HCT116 (cell line): ENCODE data around the gene ZNF532. TPM values are rescaled to one million over a fixed set of nuclear protein-coding genes. Genes with fewer than 3 reads are reported as not detected.

Experiments
- ATAC-seq: fragments of 200-7000 bp; cut with Tn5 transposase; 2 replicates; pipeline ENCODE4 v1.9.1; 2020; ENCODE audit warnings: mild to moderate bottlenecking, moderate library complexity
- BruUV-seq: library from RNA; stranded (reverse); fragments of 400-500 nt; replicated peaks from 2 replicates; lab custom pipeline; 2021; lab: Mats Ljungman, UMichigan
- CTCF ChIA-PET: fragments of 300-600 bp; sonication (Branson Sonifier 250); formaldehyde crosslinking; loops from one replicate; lab custom pipeline; 2021; ENCODE audit warnings: antibody characterized with exemption; lab: Charles Lee
- POLR2A ChIA-PET: fragments of 300-600, 350-600 bp; sonication (Branson Sonifier 250); formaldehyde crosslinking; loops from one replicate; lab custom pipeline; 2021; ENCODE audit warnings: antibody characterized with exemption; lab: Charles Lee
- RAD21 ChIA-PET, 2 experiments: fragments of 300-600 bp; sonication (Branson Sonifier 250); formaldehyde crosslinking; loops; one replicate each; lab custom pipeline; 2023; ENCODE audit warnings: low total read pairs in 2 of 2; ENCODE audit not compliant: uncharacterized antibody in 2 of 2, unreplicated experiment in 2 of 2, low non-redundant PET in 1 of 2; lab: Charles Lee
- DNase-seq: peaks from one replicate; pipeline ENCODE4 v3.0.0-alpha.2; 2010; ENCODE audit warnings: low read depth, low spot score
- H2AFZ ChIP-seq: fragments of 200-600 bp; shearing (Covaris generic), sonication (generic); 2 replicates; pipeline ENCODE4 v1.6.1; 2017; ENCODE audit warnings: low read depth, mixed run types, mixed read lengths, antibody characterized with exemption, low read length; ENCODE audit not compliant: poor library complexity, severe bottlenecking
- H3K27ac ChIP-seq: 2 replicates; pipeline ENCODE4 v1.5.1; 2012; ENCODE audit warnings: low read depth, low read length
- H3K27me3 ChIP-seq: fragments of 200-600 bp; sonication (generic); 2 replicates; pipeline ENCODE4 v1.6.1; 2016; ENCODE audit warnings: mixed run types, low read length, mixed read lengths; ENCODE audit not compliant: insufficient read depth
- H3K36me3 ChIP-seq, 2 experiments: fragments of 200-500 bp in 1 of 2; fragments of 200-600 bp in 1 of 2; sonication (Bioruptor generic) in 1 of 2; sonication (generic) in 1 of 2; 2 replicates each; pipeline versions ENCODE4 v1.5.1 to v1.6.1; 2014 to 2016; ENCODE audit warnings: low read length in 2 of 2, inconsistent platforms in 1 of 2, mixed read lengths in 1 of 2, mixed run types in 1 of 2; ENCODE audit not compliant: insufficient read depth in 2 of 2, control insufficient read depth in 1 of 2
- H3K4me1 ChIP-seq, 2 experiments: fragments of 200-600 bp in 1 of 2; sonication (generic) in 1 of 2; 2 replicates each; pipeline versions ENCODE4 v1.5.1 to v1.6.1; 2012 to 2017; ENCODE audit warnings: low read length in 2 of 2, inconsistent platforms in 1 of 2, mild to moderate bottlenecking in 1 of 2, mixed read lengths in 1 of 2, mixed run types in 1 of 2, moderate library complexity in 1 of 2; ENCODE audit not compliant: insufficient read depth in 2 of 2, control insufficient read depth in 1 of 2
- H3K4me2 ChIP-seq: fragments of 200-600 bp; sonication (generic); 2 replicates; pipeline ENCODE4 v1.6.1; 2017; ENCODE audit warnings: mixed run types, low read length, mixed read lengths
- H3K4me3 ChIP-seq, 2 experiments: fragments of 200-600 bp in 1 of 2; sonication (generic) in 1 of 2; replicated peaks in 1 of 2; 2 replicates each; pipeline ENCODE4 v1.5.1; 2011 to 2016; ENCODE audit warnings: low read length in 2 of 2, control low read depth in 1 of 2, low read depth in 1 of 2, mild to moderate bottlenecking in 1 of 2, mixed read lengths in 1 of 2, mixed run types in 1 of 2
- H3K79me2 ChIP-seq: fragments of 200-600 bp; sonication (generic); 2 replicates; pipeline ENCODE4 v1.6.1; 2017; ENCODE audit warnings: mild to moderate bottlenecking, mixed run types, low read length, moderate library complexity, mixed read lengths; ENCODE audit not compliant: insufficient read depth
- H3K9ac ChIP-seq: fragments of 200-600 bp; sonication (generic); 2 replicates; pipeline ENCODE4 v1.6.1; 2016; ENCODE audit warnings: low read length, mixed read lengths
- H3K9me2 ChIP-seq: fragments of 200-600 bp; sonication (generic), shearing (Covaris generic); 2 replicates; pipeline ENCODE4 v1.6.1; 2017; ENCODE audit warnings: mixed run types, mild to moderate bottlenecking, moderate library complexity; ENCODE audit not compliant: insufficient read depth
- H3K9me3 ChIP-seq, 2 experiments: fragments of 200-500 bp in 1 of 2; fragments of 200-600 bp in 1 of 2; sonication (Bioruptor generic) in 1 of 2; sonication (generic) in 1 of 2; 2 replicates each; pipeline ENCODE4 v1.6.1; 2014 to 2017; ENCODE audit warnings: low read length in 2 of 2, mixed read lengths in 2 of 2, inconsistent platforms in 1 of 2, low read depth in 1 of 2, mild to moderate bottlenecking in 1 of 2, mixed run types in 1 of 2, moderate library complexity in 1 of 2; ENCODE audit not compliant: control insufficient read depth in 1 of 2, insufficient read depth in 1 of 2
- H4K20me1 ChIP-seq: fragments of 200-600 bp; sonication (generic), shearing (Covaris generic); 2 replicates; pipeline ENCODE4 v1.6.1; 2017; ENCODE audit warnings: mixed run types, mild to moderate bottlenecking, moderate library complexity; ENCODE audit not compliant: insufficient read depth
- CBX3 ChIP-seq: IDR thresholded peaks from 2 replicates; pipeline ENCODE4 v1.6.1; 2012; ENCODE audit warnings: low read depth
- EGR1 ChIP-seq: IDR thresholded peaks from 2 replicates; pipeline ENCODE4 v1.6.1; 2012; ENCODE audit warnings: low read depth
- ELF1 ChIP-seq: IDR thresholded peaks from 2 replicates; pipeline ENCODE4 v1.6.1; 2012; ENCODE audit warnings: low read depth, borderline replicate concordance
- EZH2 ChIP-seq: fragments of 200-600 bp; sonication (generic); IDR thresholded peaks from 2 replicates; pipeline ENCODE4 v1.6.1; 2017; ENCODE audit warnings: antibody characterized with exemption, mixed run types
- FOSL1 ChIP-seq: IDR thresholded peaks from 2 replicates; pipeline ENCODE4 v1.6.1; 2012; ENCODE audit warnings: low read depth
- JUND ChIP-seq: IDR thresholded peaks from 2 replicates; pipeline ENCODE4 v1.6.1; 2012
- POLR2A ChIP-seq: IDR thresholded peaks from 2 replicates; pipeline ENCODE4 v1.7.0; 2011; ENCODE audit warnings: borderline replicate concordance; ENCODE audit not compliant: insufficient read depth, insufficient read length; ENCODE audit errors: extremely low read depth
- RAD21 ChIP-seq: IDR thresholded peaks from 2 replicates; pipeline ENCODE4 v1.6.1; 2012; ENCODE audit warnings: low read depth, mild to moderate bottlenecking
- TCF7L2 ChIP-seq: IDR thresholded peaks from 2 replicates; pipeline ENCODE4 v1.7.0; 2011; ENCODE audit warnings: borderline replicate concordance, inconsistent platforms; ENCODE audit not compliant: insufficient read depth, insufficient read length; ENCODE audit errors: extremely low read depth
- YY1 ChIP-seq: IDR thresholded peaks from 2 replicates; pipeline ENCODE4 v1.6.1; 2011; ENCODE audit warnings: low read length, low read depth, moderate library complexity, mild to moderate bottlenecking; ENCODE audit not compliant: insufficient replicate concordance; ENCODE audit errors: extremely low read depth
- ZNF274 ChIP-seq: fragments of 200-500 bp; sonication (Bioruptor generic); IDR thresholded peaks from 2 replicates; pipeline ENCODE4 v1.6.1; 2014; ENCODE audit warnings: mild to moderate bottlenecking, low read depth, low read length, inconsistent platforms
- intact Hi-C: fragments of 100-400 bp; cut with micrococcal nuclease; formaldehyde crosslinking; loops from 2 replicates; pipeline ENCODE4 v1.10.0; 2022
- total RNA-seq: library from RNA; stranded (reverse); gene quantifications from one replicate; pipeline ENCODE4 v1.2.1, GENCODE V29; 2021; ENCODE audit not compliant: unreplicated experiment
- TF ChIP-seq, protein P1 (sequence below): IDR thresholded peaks from 2 replicates; pipeline ENCODE4 v1.6.1; 2011; ENCODE audit warnings: mild to moderate bottlenecking, low read length, moderate library complexity; ENCODE audit not compliant: insufficient replicate concordance; ENCODE audit errors: extremely low read depth
- TF ChIP-seq, protein P2 (sequence below), 3 experiments: fragments of 200-600 bp in 1 of 3; sonication (generic) in 1 of 3; IDR thresholded peaks in 2 of 3; conservative IDR thresholded peaks in 1 of 3; 2 replicates each; pipeline ENCODE4 v1.5.1; 2012 to 2017; ENCODE audit warnings: low read depth in 2 of 3, low read length in 2 of 3, antibody characterized with exemption in 1 of 3, borderline replicate concordance in 1 of 3, control low read depth in 1 of 3, mild to moderate bottlenecking in 1 of 3, mixed read lengths in 1 of 3, mixed run types in 1 of 3, moderate library complexity in 1 of 3; ENCODE audit not compliant: insufficient read depth in 1 of 3

The ZNF532 gene
- total RNA-seq, 1 experiment from 2014 or later, result 11.6 TPM

DNA sequence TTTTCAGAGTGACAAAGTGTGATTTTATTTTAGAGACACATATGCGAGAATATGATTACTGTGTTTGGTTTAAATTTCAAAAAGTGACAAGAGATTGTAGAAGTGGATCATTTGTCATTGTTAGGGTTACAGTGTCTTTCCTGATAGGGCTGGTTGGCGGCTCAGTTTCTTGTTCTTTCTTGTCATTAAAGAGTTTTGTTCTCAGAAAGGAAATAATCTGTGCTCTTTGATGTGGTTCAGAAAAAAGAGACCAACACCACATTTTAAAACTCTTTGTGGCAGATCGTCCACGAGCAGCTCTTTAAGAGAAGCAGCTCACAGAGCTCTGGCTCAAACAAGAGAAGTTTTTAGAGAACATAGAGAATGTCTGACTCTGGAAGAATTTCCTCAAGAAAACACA lies 45.6 kb upstream of the ZNF532 start:
- Histone ChIP-seq H3K4me1 (no peaks in the 10 kb centered on the region), H3K9me2 (no peaks in the 10 kb centered on the region), H3K4me3 (no peak overlapping the region), H3K9ac (no peak overlapping the region), H3K27me3 (no peaks in the 10 kb centered on the region), H3K36me3 (no peaks in the 10 kb centered on the region), H4K20me1 (no peaks in the 10 kb centered on the region), H3K4me2 (no peak overlapping the region), H2AFZ (no peak overlapping the region), H3K9me3 (no peaks in the 10 kb centered on the region), H3K79me2 (no peaks in the 10 kb centered on the region), H3K27ac (no peak overlapping the region)
- DNase-seq (no peak), ATAC-seq (no peak)
- intact Hi-C loops, result no loop called here
- TF ChIP-seq RAD21, result no peak
- TF ChIP-seq, protein P1, sequence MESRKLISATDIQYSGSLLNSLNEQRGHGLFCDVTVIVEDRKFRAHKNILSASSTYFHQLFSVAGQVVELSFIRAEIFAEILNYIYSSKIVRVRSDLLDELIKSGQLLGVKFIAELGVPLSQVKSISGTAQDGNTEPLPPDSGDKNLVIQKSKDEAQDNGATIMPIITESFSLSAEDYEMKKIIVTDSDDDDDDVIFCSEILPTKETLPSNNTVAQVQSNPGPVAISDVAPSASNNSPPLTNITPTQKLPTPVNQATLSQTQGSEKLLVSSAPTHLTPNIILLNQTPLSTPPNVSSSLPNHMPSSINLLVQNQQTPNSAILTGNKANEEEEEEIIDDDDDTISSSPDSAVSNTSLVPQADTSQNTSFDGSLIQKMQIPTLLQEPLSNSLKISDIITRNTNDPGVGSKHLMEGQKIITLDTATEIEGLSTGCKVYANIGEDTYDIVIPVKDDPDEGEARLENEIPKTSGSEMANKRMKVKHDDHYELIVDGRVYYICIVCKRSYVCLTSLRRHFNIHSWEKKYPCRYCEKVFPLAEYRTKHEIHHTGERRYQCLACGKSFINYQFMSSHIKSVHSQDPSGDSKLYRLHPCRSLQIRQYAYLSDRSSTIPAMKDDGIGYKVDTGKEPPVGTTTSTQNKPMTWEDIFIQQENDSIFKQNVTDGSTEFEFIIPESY, result no peak
- TF ChIP-seq CBX3, result no peak
- TF ChIP-seq YY1, result no peak
- TF ChIP-seq, protein P2, sequence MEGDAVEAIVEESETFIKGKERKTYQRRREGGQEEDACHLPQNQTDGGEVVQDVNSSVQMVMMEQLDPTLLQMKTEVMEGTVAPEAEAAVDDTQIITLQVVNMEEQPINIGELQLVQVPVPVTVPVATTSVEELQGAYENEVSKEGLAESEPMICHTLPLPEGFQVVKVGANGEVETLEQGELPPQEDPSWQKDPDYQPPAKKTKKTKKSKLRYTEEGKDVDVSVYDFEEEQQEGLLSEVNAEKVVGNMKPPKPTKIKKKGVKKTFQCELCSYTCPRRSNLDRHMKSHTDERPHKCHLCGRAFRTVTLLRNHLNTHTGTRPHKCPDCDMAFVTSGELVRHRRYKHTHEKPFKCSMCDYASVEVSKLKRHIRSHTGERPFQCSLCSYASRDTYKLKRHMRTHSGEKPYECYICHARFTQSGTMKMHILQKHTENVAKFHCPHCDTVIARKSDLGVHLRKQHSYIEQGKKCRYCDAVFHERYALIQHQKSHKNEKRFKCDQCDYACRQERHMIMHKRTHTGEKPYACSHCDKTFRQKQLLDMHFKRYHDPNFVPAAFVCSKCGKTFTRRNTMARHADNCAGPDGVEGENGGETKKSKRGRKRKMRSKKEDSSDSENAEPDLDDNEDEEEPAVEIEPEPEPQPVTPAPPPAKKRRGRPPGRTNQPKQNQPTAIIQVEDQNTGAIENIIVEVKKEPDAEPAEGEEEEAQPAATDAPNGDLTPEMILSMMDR (IDR thresholded peaks at IDR 0.05 in 2 of 3, conservative IDR thresholded peaks at IDR 0.05 in 1 of 3; ENCODE audit: borderline replicate concordance in 1 of 3, insufficient read depth in 1 of 3, low read depth in 2 of 3, low read length in 2 of 3), result no peak
- no peak for TF ChIP-seq ELF1
- TF ChIP-seq ZNF274, result no peak
- TF ChIP-seq FOSL1, result no peak
- no peak for TF ChIP-seq POLR2A
- no peak for TF ChIP-seq EGR1
- TF ChIP-seq JUND, result no peak
- no peak for TF ChIP-seq TCF7L2
- TF ChIP-seq EZH2, result no peak
- POLR2A ChIA-PET, result no interaction called here
- CTCF ChIA-PET, result no interaction called here
- no TSS peak for BruUV-seq
- RAD21 ChIA-PET, result no interaction called here
